K562 (cell line): Measurements from ENCODE around the gene TMEM176B. TPM values are rescaled to one million over a fixed set of nuclear protein-coding genes. Genes with fewer than 3 reads are reported as not detected.

Experiments
- ATAC-seq: fragments of 200-7000 bp; cut with Tn5 transposase; 3 replicates; pipeline ENCODE4 v1.9.1; 2020; ENCODE audit warnings: moderate library complexity
- BruUV-seq: library from RNA; stranded (reverse); fragments of 400-500 nt; replicated peaks from 2 replicates; lab custom pipeline; 2021; lab: Mats Ljungman, UMichigan
- CTCF ChIA-PET: fragments of 300-600 bp; formaldehyde crosslinking; extraction: SDS; loops from one replicate; lab custom pipeline; 2021; ENCODE audit warnings: low intra/inter-chr PET ratio; lab: Yijun Ruan, JAX
- POLR2A ChIA-PET: fragments of 300-600, 350-650 bp; sonication (Branson Sonifier 250); formaldehyde crosslinking; extraction: SDS; loops from one replicate; lab custom pipeline; 2021; ENCODE audit warnings: antibody characterized with exemption, inconsistent platforms; lab: Yijun Ruan, JAX
- DNase-seq, 4 experiments: peaks; one replicate each; pipeline versions ENCODE4 v3.0.0 to v3.0.0-alpha.2; 2011 to 2018; ENCODE audit warnings: low spot score in 3 of 4, mixed read lengths in 3 of 4; ENCODE audit errors: extremely low read depth in 1 of 4
- FAIRE-seq: peaks from 2 replicates; lab custom pipeline; 2011; peaks lifted over from hg19 to GRCh38; lab: Jason Lieb, UNC
- H2AFZ ChIP-seq: 2 replicates; pipeline ENCODE4 v1.6.0; 2011; ENCODE audit warnings: low read depth, low read length, control low read depth, inconsistent platforms
- H3K27ac ChIP-seq: fragments of 200-600 bp; 3 replicates; pipeline ENCODE4 v1.8.0; 2011; ENCODE audit warnings: low read depth, mild to moderate bottlenecking, control low read depth, inconsistent platforms, low read length, moderate library complexity, mixed read lengths; ENCODE audit errors: extremely low read depth
- H3K27me3 ChIP-seq, 2 experiments: fragments of 300-600 bp in 1 of 2; 2 replicates in 1 of 2; 3 replicates in 1 of 2; pipeline versions ENCODE4 v1.6.0 to v1.8.0; 2011; ENCODE audit warnings: inconsistent platforms in 2 of 2, low read length in 2 of 2, mild to moderate bottlenecking in 1 of 2, mixed read lengths in 1 of 2, moderate library complexity in 1 of 2; ENCODE audit not compliant: control insufficient read depth in 2 of 2, insufficient read depth in 2 of 2
- H3K36me3 ChIP-seq: fragments of 300-600 bp; 3 replicates; pipeline ENCODE4 v1.8.0; 2011; ENCODE audit warnings: mild to moderate bottlenecking, low read length, inconsistent platforms; ENCODE audit not compliant: control insufficient read depth, insufficient read depth
- H3K4me1 ChIP-seq, 2 experiments: fragments of 200-600 bp in 1 of 2; replicated peaks in 1 of 2; 2 replicates in 1 of 2; 3 replicates in 1 of 2; pipeline versions ENCODE4 v1.5.1 to v1.8.0; 2011; ENCODE audit warnings: inconsistent platforms in 2 of 2, low read length in 2 of 2, mild to moderate bottlenecking in 1 of 2, mixed read lengths in 1 of 2, moderate library complexity in 1 of 2; ENCODE audit not compliant: control insufficient read depth in 2 of 2, insufficient read depth in 2 of 2
- H3K4me2 ChIP-seq: 2 replicates; pipeline ENCODE4 v1.6.1; 2011; ENCODE audit warnings: low read length, control low read depth, inconsistent platforms, mixed read lengths; ENCODE audit not compliant: insufficient read depth
- H3K4me3 ChIP-seq: fragments of 200-600 bp; sonication (generic), shearing (Covaris generic); 2 replicates; pipeline ENCODE4 v1.5.1; 2016; ENCODE audit warnings: control low read depth, inconsistent platforms
- H3K79me2 ChIP-seq: fragments of 200-600 bp; 3 replicates; pipeline ENCODE4 v1.8.0; 2011; ENCODE audit warnings: low read length, inconsistent platforms; ENCODE audit not compliant: control insufficient read depth, insufficient read depth
- H3K9ac ChIP-seq, 2 experiments: 2 replicates each; pipeline versions ENCODE4 v1.6.0 to v1.6.1; 2011; ENCODE audit warnings: low read depth in 2 of 2, low read length in 2 of 2, control low read depth in 1 of 2, inconsistent platforms in 1 of 2, mild to moderate bottlenecking in 1 of 2, mixed read lengths in 1 of 2; ENCODE audit not compliant: insufficient read depth in 1 of 2
- H3K9me1 ChIP-seq: one replicate; pipeline ENCODE4 v1.6.0; 2011; ENCODE audit warnings: inconsistent platforms, mild to moderate bottlenecking, low read length, moderate library complexity; ENCODE audit not compliant: control insufficient read depth, insufficient read depth
- H3K9me3 ChIP-seq: replicated peaks from 2 replicates; pipeline ENCODE4 v1.5.1; 2011; ENCODE audit warnings: low read depth, low read length, inconsistent platforms; ENCODE audit not compliant: control insufficient read depth, insufficient read depth
- H4K20me1 ChIP-seq: replicated peaks from 2 replicates; pipeline ENCODE4 v1.6.1; 2011; ENCODE audit warnings: low read length, inconsistent platforms, mixed read lengths; ENCODE audit not compliant: control insufficient read depth, insufficient read depth
- ATF4 ChIP-seq: fragments of 450-650 bp; formaldehyde crosslinking; IDR thresholded peaks from 2 replicates; pipeline ENCODE4 v1.4.0; 2022; ENCODE audit warnings: mild to moderate bottlenecking, moderate library complexity
- CGGBP1 ChIP-seq: fragments of 250-450 bp; sonication (Bioruptor Pico); IDR thresholded peaks from 2 replicates; pipeline ENCODE4 v1.9.0; 2021; ENCODE audit warnings: mild to moderate bottlenecking
- CHD1 ChIP-seq: fragments of 200-600 bp; sonication (generic); IDR thresholded peaks from one replicate; pipeline ENCODE4 v1.6.1; 2012; ENCODE audit warnings: mild to moderate bottlenecking, moderate library complexity, low read length, inconsistent platforms
- GTF2A2 ChIP-seq: IDR thresholded peaks from 2 replicates; pipeline ENCODE4 v1.6.1; 2016; ENCODE audit warnings: mild to moderate bottlenecking, missing genetic modification characterization, missing compliant biosample characterization
- JUN ChIP-seq, 2 experiments: sonication (generic) in 1 of 2; formaldehyde crosslinking in 1 of 2; IDR thresholded peaks; 2 replicates each; pipeline versions ENCODE4 v1.6.1 to v1.8.0; 2012 to 2022; ENCODE audit warnings: borderline replicate concordance in 2 of 2, mild to moderate bottlenecking in 2 of 2, improper control_type of control experiment in 1 of 2, low read depth in 1 of 2, low read length in 1 of 2, missing genetic modification reagents in 1 of 2
- KHSRP ChIP-seq: fragments of 450-650 bp; IDR thresholded peaks from 2 replicates; pipeline ENCODE4 v1.6.1; 2017
- LEF1 ChIP-seq: fragments of 450-650 bp; IDR thresholded peaks from 2 replicates; pipeline ENCODE4 v1.6.1; 2016; ENCODE audit warnings: mild to moderate bottlenecking
- MNT ChIP-seq, 2 experiments: fragments of 450-650 bp; conservative IDR thresholded peaks; 2 replicates each; pipeline ENCODE4 v1.6.1; 2017; ENCODE audit warnings: mild to moderate bottlenecking in 2 of 2, moderate library complexity in 2 of 2
- NR2C1 ChIP-seq, 2 experiments: fragments of 450-650 bp; IDR thresholded peaks; 2 replicates each; pipeline ENCODE4 v1.6.1; 2017; ENCODE audit warnings: mild to moderate bottlenecking in 2 of 2, antibody characterized with exemption in 1 of 2, inconsistent platforms in 1 of 2, missing compliant biosample characterization in 1 of 2, missing genetic modification characterization in 1 of 2
- NR2C2 ChIP-seq, 2 experiments: fragments of 200-800 bp in 1 of 2; sonication (Bioruptor generic) in 1 of 2; sonication (generic) in 1 of 2; formaldehyde crosslinking in 1 of 2; IDR thresholded peaks; 2 replicates each; pipeline versions ENCODE4 v1.6.1 to v1.8.0; 2016 to 2022; ENCODE audit warnings: mild to moderate bottlenecking in 1 of 2, missing compliant biosample characterization in 1 of 2, missing genetic modification characterization in 1 of 2, missing genetic modification reagents in 1 of 2
- PCBP2 ChIP-seq: fragments of 200-400 bp; formaldehyde crosslinking; IDR thresholded peaks from 2 replicates; pipeline ENCODE4 v1.6.1; 2018; ENCODE audit warnings: low read length, low read depth, mild to moderate bottlenecking, moderate library complexity; ENCODE audit not compliant: poor library complexity, severe bottlenecking
- SMARCA5 ChIP-seq: fragments of 450-650 bp; IDR thresholded peaks from 2 replicates; pipeline ENCODE4 v1.6.1; 2016
- SRSF3 ChIP-seq: fragments of 200-400 bp; formaldehyde crosslinking; IDR thresholded peaks from 2 replicates; pipeline ENCODE4 v1.6.1; 2016; ENCODE audit warnings: mild to moderate bottlenecking, low read length, moderate library complexity; ENCODE audit not compliant: insufficient read depth
- WHSC1 ChIP-seq: IDR thresholded peaks from one replicate; pipeline ENCODE4 v1.6.1; 2012; ENCODE audit warnings: low read length, control low read depth, inconsistent platforms
- XRCC5 ChIP-seq: fragments of 200-400 bp; formaldehyde crosslinking; IDR thresholded peaks from 2 replicates; pipeline ENCODE4 v1.6.1; 2017; ENCODE audit warnings: low read depth, mild to moderate bottlenecking, low read length
- ZBTB7A ChIP-seq: IDR thresholded peaks from 2 replicates; pipeline ENCODE4 v1.6.1; 2011; ENCODE audit warnings: low read depth, mild to moderate bottlenecking, low read length, moderate library complexity, borderline replicate concordance; ENCODE audit not compliant: control insufficient read depth
- ZNF23 ChIP-seq: fragments of 250-450 bp; sonication (Bioruptor Pico); IDR thresholded peaks from 2 replicates; pipeline ENCODE4 v1.4.0; 2020; ENCODE audit warnings: mild to moderate bottlenecking
- ZNF583 ChIP-seq: fragments of 250-450 bp; sonication (Bioruptor Pico); IDR thresholded peaks from 2 replicates; pipeline ENCODE4 v1.4.0; 2020
- ZSCAN32 ChIP-seq: fragments of 450-650 bp; formaldehyde crosslinking; IDR thresholded peaks from 2 replicates; pipeline ENCODE4 v1.4.0; 2020; ENCODE audit warnings: mild to moderate bottlenecking, moderate library complexity
- WGBS: fragments of 100-300 bp; shearing (Covaris generic); methylation state at CpG from one replicate; pipeline ENCODE4 v1.1.6; 2016; ENCODE audit warnings: low coverage, mixed read lengths; ENCODE audit not compliant: insufficient coverage; ENCODE audit errors: missing lambda C conversion rate; 5-methylcytosine and 5-hydroxymethylcytosine counted together
- in situ Hi-C: fragments of 300-500 bp; cut with MboI; formaldehyde crosslinking; loops from 4 replicates; pipeline ENCODE4 v1.15.0; 2018; ENCODE audit warnings: inconsistent platforms, mixed read lengths
- intact Hi-C: fragments of 100-400 bp; cut with micrococcal nuclease; formaldehyde crosslinking; loops from 2 replicates; pipeline ENCODE4 v1.14.2; 2022
- polyA plus RNA-seq, 8 experiments: library from polyadenylated mRNA; depleted of rRNA in 4 of 8; stranded (reverse) in 5 of 8; unstranded in 3 of 8; fragments of >200 nt; fragmentation: Nextera tagmentation in 2 of 8; fragmentation: Illumina TruSeq in 1 of 8; extraction: Ambion mirVana in 2 of 8; extraction: Trizol in 1 of 8; gene quantifications; 2 replicates each; pipeline versions ENCODE4 v1.2.1 to v1.2.3, GENCODE V29; 2011 to 2014; ENCODE audit warnings: inconsistent platforms in 1 of 8, missing spikeins in 1 of 8
- total RNA-seq, 7 experiments: library from RNA; depleted of rRNA in 6 of 7; stranded (reverse); fragments of >200 nt in 6 of 7; fragmentation: Illumina TruSeq in 2 of 7; extraction: Trizol in 2 of 7; gene quantifications; 2 replicates each; pipeline versions ENCODE4 v1.2.1 to v1.2.3, GENCODE V29; 2011 to 2021; ENCODE audit warnings: low replicate concordance in 1 of 7

The TMEM176B gene
- total and polyA plus RNA-seq, 9 of the 15 experiments (the other 6 are each of a cell fraction or from before 2014, with no cell fraction given): 0.19 to 0.60 TPM; not detected in 7

- Histone ChIP-seq H3K9me1 (no peaks in the 10 kb centered on the region), H3K4me1 (peaks cover 5 to 11% of the 10 kb centered on the region in 2 experiments; a peak in 3 of 5 replicates), H3K27me3 (peaks cover 2 to 19% of the 10 kb centered on the region in 2 experiments; a peak in 2 of 5 replicates), H3K9me3 (peaks cover 3% of the 10 kb centered on the region; the same call in 1 of the 2 replicates), H3K4me3 (no peak overlapping the region), H3K9ac (no peak overlapping the region), H3K27ac (peak overlapping the region; percentile 37; the same call in 2 of the 3 replicates), H3K4me2 (peak overlapping the region; percentile 29; the same call in 1 of the 2 replicates), H4K20me1 (no peaks in the 10 kb centered on the region), H3K36me3 (no peaks in the 10 kb centered on the region), H2AFZ (peak overlapping the region; percentile 78), H3K79me2 (no peaks in the 10 kb centered on the region)
- ChIA-PET POLR2A (interaction anchor here (0.6 to 1.8 kb wide), 13 partner anchors 8 to 787 kb away, joined by 3 to 8 read pairs (median 4); partner anchors contain the start of gene AOC1), CTCF (interaction anchor here (0.7 kb wide), 1 partner anchor 314 kb away, joined by 3 read pairs; no protein-coding TSS in a partner anchor)
- peak; percentile 99 for ATAC-seq
- intact Hi-C loops (no loop called here), in situ Hi-C loops (no loop called here)
- no TSS peak for BruUV-seq
- peak; percentile 74 for FAIRE-seq
- WGBS: 52% methylated on average over 20 of the region's 20 CpGs
- DNase-seq: peak; percentile 74 to 94 (median 87)
- no peak for TF ChIP-seq CHD1
- TF ChIP-seq NR2C1 (IDR thresholded peaks at IDR 0.05): peak; percentile 44; the same call in 1 of the 2 replicates
- peak; percentile 70 for TF ChIP-seq NR2C1 (tag; IDR thresholded peaks at IDR 0.05)
- TF ChIP-seq WHSC1: no peak
- no peak for TF ChIP-seq XRCC5
- TF ChIP-seq MNT (conservative IDR thresholded peaks at IDR 0.05): no peak
- TF ChIP-seq CGGBP1 (CRISPR knock-in tag): no peak
- TF ChIP-seq NR2C2 (CRISPR knock-in tag; IDR thresholded peaks at IDR 0.05): no peak
- no peak for TF ChIP-seq NR2C2 (tag; IDR thresholded peaks at IDR 0.05)
- TF ChIP-seq ZBTB7A: no peak
- TF ChIP-seq SRSF3: no peak
- TF ChIP-seq PCBP2: no peak
- no peak for TF ChIP-seq GTF2A2 (tag)
- TF ChIP-seq ZNF583 (CRISPR knock-in tag): peak; percentile 61; the same call in 1 of the 2 replicates
- no peak for TF ChIP-seq LEF1
- TF ChIP-seq KHSRP: no peak
- no peak for TF ChIP-seq ATF4
- TF ChIP-seq SMARCA5: no peak
- no peak for TF ChIP-seq JUN (IDR thresholded peaks at IDR 0.05; ENCODE audit: borderline replicate concordance, low read depth, low read length)
- TF ChIP-seq JUN (CRISPR knock-in tag; IDR thresholded peaks at IDR 0.05; ENCODE audit: borderline replicate concordance): no peak
- TF ChIP-seq ZSCAN32: no peak
- TF ChIP-seq ZNF23 (CRISPR knock-in tag): no peak
Measured at GRCh38 chr7:150824379-150825177, 24.4 kb upstream of the TMEM176B start.
